GM12878 (cell line): ENCODE measurements around the gene SYNM. TPM values are rescaled to one million over a fixed set of nuclear protein-coding genes. Genes with fewer than 3 reads are reported as not detected.
A peak's percentile ranks its signal among the peaks of the same experiment; 100 is the strongest.

ENCODE experiments used
- ATAC-seq: fragments of 200-7000 bp; cut with Tn5 transposase; 3 replicates; pipeline ENCODE4 v1.9.1; 2020; ENCODE audit warnings: mild to moderate bottlenecking, moderate library complexity
- BruUV-seq: library from RNA; stranded (reverse); fragments of 400-500 nt; replicated peaks from 2 replicates; lab custom pipeline; 2021; lab: Mats Ljungman, UMichigan
- CTCF ChIA-PET: fragments of 300-600 bp; sonication (Branson Sonifier 250); formaldehyde crosslinking; extraction: SDS; loops from one replicate; lab custom pipeline; 2021; ENCODE audit warnings: inconsistent platforms; lab: Yijun Ruan, JAX
- POLR2A ChIA-PET: fragments of 350-600 bp; formaldehyde crosslinking; extraction: SDS; loops from one replicate; lab custom pipeline; 2021; ENCODE audit warnings: inconsistent platforms; lab: Charles Lee
- RAD21 ChIA-PET: fragments of 300-600 bp; sonication (Branson Sonifier 250); formaldehyde crosslinking; loops from one replicate; lab custom pipeline; 2023; ENCODE audit warnings: antibody characterized with exemption; ENCODE audit not compliant: unreplicated experiment; lab: Charles Lee
- SMC1A ChIA-PET: fragments of 300-600 bp; sonication (Branson Sonifier 250); formaldehyde crosslinking; loops from one replicate; lab custom pipeline; 2023; ENCODE audit not compliant: unreplicated experiment, uncharacterized antibody; lab: Charles Lee
- DNase-seq: peaks from one replicate; pipeline ENCODE4 v3.0.0-alpha.2; 2011; ENCODE audit warnings: low read depth, low spot score
- FAIRE-seq: peaks from 3 replicates; lab custom pipeline; 2011; peaks lifted over from hg19 to GRCh38; lab: Jason Lieb, UNC
- H2AFZ ChIP-seq: 2 replicates; pipeline ENCODE4 v1.6.0; 2011; ENCODE audit warnings: low read depth, low read length, control low read depth; ENCODE audit not compliant: control insufficient read depth
- H3K27ac ChIP-seq: 2 replicates; pipeline ENCODE4 v1.5.1; 2011; ENCODE audit warnings: control low read depth; ENCODE audit not compliant: control insufficient read depth, insufficient read depth
- H3K27me3 ChIP-seq, 2 experiments: replicated peaks in 1 of 2; 2 replicates each; pipeline versions ENCODE4 v1.6.0 to v1.6.1; 2011; ENCODE audit warnings: low read length in 1 of 2; ENCODE audit not compliant: control insufficient read depth in 2 of 2, insufficient read depth in 2 of 2
- H3K36me3 ChIP-seq, 2 experiments: 2 replicates each; pipeline ENCODE4 v1.5.1; 2011; ENCODE audit warnings: low read length in 1 of 2; ENCODE audit not compliant: control insufficient read depth in 2 of 2, insufficient read depth in 2 of 2
- H3K4me1 ChIP-seq: 2 replicates; pipeline ENCODE4 v1.6.1; 2011; ENCODE audit warnings: mild to moderate bottlenecking, low read length, moderate library complexity, mixed read lengths; ENCODE audit not compliant: control insufficient read depth, insufficient read depth
- H3K4me2 ChIP-seq: 2 replicates; pipeline ENCODE4 v1.6.0; 2011; ENCODE audit warnings: control low read depth; ENCODE audit not compliant: control insufficient read depth, insufficient read depth
- H3K4me3 ChIP-seq: fragments of 200-600 bp; sonication (generic); 2 replicates; pipeline ENCODE4 v1.5.1; 2016
- H3K79me2 ChIP-seq: 2 replicates; pipeline ENCODE4 v1.6.0; 2011; ENCODE audit warnings: low read length; ENCODE audit not compliant: control insufficient read depth, insufficient read depth
- H3K9ac ChIP-seq: 2 replicates; pipeline ENCODE4 v1.8.0; 2011; ENCODE audit warnings: low read length, control low read depth, mixed read lengths; ENCODE audit not compliant: control insufficient read depth, insufficient read depth
- H3K9me3 ChIP-seq: replicated peaks from 3 replicates; pipeline ENCODE4 v1.5.1; 2011; ENCODE audit warnings: mild to moderate bottlenecking, low read length; ENCODE audit not compliant: control insufficient read depth, insufficient read depth
- H4K20me1 ChIP-seq: 2 replicates; pipeline ENCODE4 v1.6.0; 2011; ENCODE audit not compliant: control insufficient read depth, insufficient read depth
- IKZF1 ChIP-seq: fragments of 450-650 bp; conservative IDR thresholded peaks from 2 replicates; pipeline ENCODE4 v1.6.1; 2017; ENCODE audit warnings: antibody characterized with exemption, mild to moderate bottlenecking
- IKZF2 ChIP-seq, 2 experiments: fragments of 450-650 bp; IDR thresholded peaks; 2 replicates each; pipeline ENCODE4 v1.6.1; 2017; ENCODE audit warnings: mild to moderate bottlenecking in 2 of 2, moderate library complexity in 2 of 2
- MEF2B ChIP-seq: fragments of 450-650 bp; IDR thresholded peaks from 2 replicates; pipeline ENCODE4 v1.6.1; 2018; ENCODE audit warnings: mild to moderate bottlenecking, moderate library complexity; ENCODE audit not compliant: partially characterized antibody, poor library complexity, severe bottlenecking
- MTA2 ChIP-seq: fragments of 450-650 bp; IDR thresholded peaks from 2 replicates; pipeline ENCODE4 v1.6.1; 2016; ENCODE audit warnings: low read depth, mild to moderate bottlenecking, moderate library complexity
- NRF1 ChIP-seq: conservative IDR thresholded peaks from 2 replicates; pipeline ENCODE4 v1.6.1; 2011; ENCODE audit warnings: mild to moderate bottlenecking, low read depth, low read length, improper control_type of control experiment
- RELB ChIP-seq: fragments of 450-650 bp; IDR thresholded peaks from 2 replicates; pipeline ENCODE4 v1.6.1; 2017; ENCODE audit warnings: low read depth, mild to moderate bottlenecking, moderate library complexity
- RUNX3 ChIP-seq: IDR thresholded peaks from 2 replicates; pipeline ENCODE4 v1.6.1; 2012; ENCODE audit warnings: low read length, inconsistent platforms
- WRNIP1 ChIP-seq: IDR thresholded peaks from 2 replicates; pipeline ENCODE4 v1.6.1; 2011; ENCODE audit warnings: low read depth, low read length, improper control_type of control experiment, borderline replicate concordance
- WGBS: methylation state at CpG from one replicate; pipeline ENCODE4 v1.1.6; 2016; ENCODE audit warnings: low lambda C conversion rate; ENCODE audit not compliant: insufficient replicate concordance, insufficient coverage; ENCODE audit errors: missing lambda C conversion rate; 5-methylcytosine and 5-hydroxymethylcytosine counted together
- in situ Hi-C: fragments of 300-500 bp; cut with MboI; formaldehyde crosslinking; loops from 9 replicates; pipeline ENCODE4 v1.14.3; 2018; ENCODE audit warnings: mixed read lengths
- intact Hi-C: fragments of 100-400 bp; cut with micrococcal nuclease; formaldehyde crosslinking; loops from one replicate; pipeline ENCODE4 v1.14.2; 2022; ENCODE audit not compliant: unreplicated experiment
- polyA plus RNA-seq, 11 experiments: library from polyadenylated mRNA; depleted of rRNA in 4 of 11; unstranded in 6 of 11; stranded (reverse) in 5 of 11; fragments of >200 nt; fragmentation: Nextera tagmentation in 4 of 11; fragmentation: Illumina TruSeq in 1 of 11; extraction: Ambion mirVana in 4 of 11; extraction: Trizol in 1 of 11; gene quantifications; 1 replicate in 1 of 11; 2 replicates in 10 of 11; pipeline versions ENCODE4 v1.2.1 to v1.2.3, GENCODE V29; 2011 to 2016; ENCODE audit warnings: inconsistent platforms in 2 of 11, missing spikeins in 2 of 11, low read depth in 1 of 11
- total RNA-seq, 4 experiments: library from RNA; depleted of rRNA in 3 of 4; stranded (reverse); fragments of >200 nt in 3 of 4; fragmentation: Illumina TruSeq in 1 of 4; extraction: Trizol in 1 of 4; gene quantifications; 2 replicates each; pipeline versions ENCODE4 v1.2.1 to v1.2.3, GENCODE V29; 2013 to 2021

SYNM gene
- total and polyA plus RNA-seq, 10 of the 15 experiments (the other 5 are each of a cell fraction or from before 2014, with no cell fraction given), result 0.05 to 1.1 (median 0.89) TPM; not detected in 1

- Histone ChIP-seq H2AFZ (no peak overlapping the region; the same call in 1 of the 2 replicates), H3K27me3 (no peaks in the 10 kb centered on the region), H3K79me2 (no peaks in the 10 kb centered on the region), H3K4me1 (peaks cover 14% of the 10 kb centered on the region; the same call in 1 of the 2 replicates), H3K4me2 (no peak overlapping the region), H3K9me3 (no peaks in the 10 kb centered on the region), H3K27ac (peak overlapping the region; percentile 59)
- WGBS, result 19% methylated on average over 6 of the region's 6 CpGs
- SMC1A ChIA-PET, result interaction anchor here (1.1 to 1.7 kb wide), 7 partner anchors 9 to 61 kb away, joined by 3 to 6 read pairs (median 4); no protein-coding TSS in a partner anchor
- no TSS peak for BruUV-seq
- POLR2A ChIA-PET, result interaction anchor here (0.6 kb wide), 1 partner anchor 13 kb away, joined by 3 read pairs; no protein-coding TSS in a partner anchor
- DNase-seq (peak; percentile 45), ATAC-seq (peak; percentile 83)
- TF ChIP-seq NRF1 (no peak), RUNX3 (peak; percentile 69), RELB (peak; percentile 80), IKZF2 (IDR thresholded peaks at IDR 0.05) (peak; percentile 49 to 56), MEF2B (peak; percentile 90), WRNIP1 (no peak), IKZF1 (peak; percentile 71), MTA2 (peak; percentile 23; the same call in 1 of the 2 replicates)
- TF ChIP-seq, all 136 proteins: peak for 6
- 0 out of 2 replicates have a peak overlapping the region, but pooled peaks have one; percentile 4 for H3K9ac ChIP-seq
- intact Hi-C loops, result no loop called here
- no peak for FAIRE-seq
- H3K4me3 ChIP-seq, result no peak overlapping the region
- no peaks in the 10 kb centered on the region for H4K20me1 ChIP-seq
- ChIA-PET RAD21 (interaction anchor here (1.0 kb wide), 1 partner anchor 59 kb away, joined by 4 read pairs; no protein-coding TSS in a partner anchor), CTCF (interaction anchor here (1.2 to 1.8 kb wide), 4 partner anchors 9 to 66 kb away, joined by 3 to 5 read pairs (median 4); no protein-coding TSS in a partner anchor)
- in situ Hi-C loops, result no loop called here
- H3K36me3 ChIP-seq, result no peaks in the 10 kb centered on the region
These were observed 62.8 kb downstream of the SYNM start for GRCh38 chr15:99167640-99168039.
